ENCODE results near the gene BCL11B. TPM values are rescaled to one million over a fixed set of nuclear protein-coding genes. Genes with fewer than 3 reads are reported as not detected.
"Not testable (repeated sequence)": the region's sequence is repeated elsewhere in the genome, so short reads cannot be mapped to it uniquely, and the experiment has no call there.

Gene BCL11B
- total RNA-seq, 4 donors from 2014 or later: under 0.01 to 1.1 (median 0.39) TPM

DNA sequence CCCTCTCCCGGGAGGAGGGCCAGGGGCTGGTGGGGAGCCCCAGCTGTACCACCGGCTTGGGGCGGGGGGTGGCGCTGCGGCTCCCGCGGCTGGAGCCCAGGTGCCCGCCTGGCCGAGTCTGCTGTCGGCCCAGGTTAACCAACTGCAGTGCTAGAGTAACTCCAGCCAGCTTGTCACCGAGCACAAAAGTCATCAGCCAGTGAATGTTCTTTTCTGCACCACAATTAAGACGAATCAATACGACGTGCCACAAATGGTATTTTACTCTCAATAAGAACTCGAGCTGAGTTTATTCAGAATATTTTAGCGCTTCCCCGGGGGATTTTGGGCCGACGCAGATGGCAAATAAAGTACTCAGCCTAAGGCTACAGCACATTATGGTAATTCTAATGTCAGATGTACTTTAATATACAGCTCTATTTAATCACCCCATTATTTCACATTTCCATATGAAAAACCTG, 83.2 kb downstream of the BCL11B start:
- no peaks in the 10 kb centered on the region for H3K36me3 ChIP-seq
- TF ChIP-seq EP300 (IDR thresholded peaks at IDR 0.05): no peak
- no peak for TF ChIP-seq POLR2AphosphoS5 (IDR thresholded peaks at IDR 0.05)
- TF ChIP-seq, protein P1, sequence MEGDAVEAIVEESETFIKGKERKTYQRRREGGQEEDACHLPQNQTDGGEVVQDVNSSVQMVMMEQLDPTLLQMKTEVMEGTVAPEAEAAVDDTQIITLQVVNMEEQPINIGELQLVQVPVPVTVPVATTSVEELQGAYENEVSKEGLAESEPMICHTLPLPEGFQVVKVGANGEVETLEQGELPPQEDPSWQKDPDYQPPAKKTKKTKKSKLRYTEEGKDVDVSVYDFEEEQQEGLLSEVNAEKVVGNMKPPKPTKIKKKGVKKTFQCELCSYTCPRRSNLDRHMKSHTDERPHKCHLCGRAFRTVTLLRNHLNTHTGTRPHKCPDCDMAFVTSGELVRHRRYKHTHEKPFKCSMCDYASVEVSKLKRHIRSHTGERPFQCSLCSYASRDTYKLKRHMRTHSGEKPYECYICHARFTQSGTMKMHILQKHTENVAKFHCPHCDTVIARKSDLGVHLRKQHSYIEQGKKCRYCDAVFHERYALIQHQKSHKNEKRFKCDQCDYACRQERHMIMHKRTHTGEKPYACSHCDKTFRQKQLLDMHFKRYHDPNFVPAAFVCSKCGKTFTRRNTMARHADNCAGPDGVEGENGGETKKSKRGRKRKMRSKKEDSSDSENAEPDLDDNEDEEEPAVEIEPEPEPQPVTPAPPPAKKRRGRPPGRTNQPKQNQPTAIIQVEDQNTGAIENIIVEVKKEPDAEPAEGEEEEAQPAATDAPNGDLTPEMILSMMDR (IDR thresholded peaks at IDR 0.05): no peak
- TF ChIP-seq POLR2A (IDR thresholded peaks at IDR 0.05): no peak
- H3K9me3 ChIP-seq: no peaks in the 10 kb centered on the region
- 64 to 87% methylated on average over 7 to 9 of the region's 19 CpGs for WGBS, 2 donors (ENCODE audit: low coverage in 1 of 2)
- H3K4me3 ChIP-seq: no peak overlapping the region
- H3K27me3 ChIP-seq: no peaks in the 10 kb centered on the region
- H3K27ac ChIP-seq: no peak overlapping the region
- peaks cover 0 to 25% (median 16%) of the 10 kb centered on the region in 3 donors for H3K4me1 ChIP-seq
- no peak for ATAC-seq

DNA sequence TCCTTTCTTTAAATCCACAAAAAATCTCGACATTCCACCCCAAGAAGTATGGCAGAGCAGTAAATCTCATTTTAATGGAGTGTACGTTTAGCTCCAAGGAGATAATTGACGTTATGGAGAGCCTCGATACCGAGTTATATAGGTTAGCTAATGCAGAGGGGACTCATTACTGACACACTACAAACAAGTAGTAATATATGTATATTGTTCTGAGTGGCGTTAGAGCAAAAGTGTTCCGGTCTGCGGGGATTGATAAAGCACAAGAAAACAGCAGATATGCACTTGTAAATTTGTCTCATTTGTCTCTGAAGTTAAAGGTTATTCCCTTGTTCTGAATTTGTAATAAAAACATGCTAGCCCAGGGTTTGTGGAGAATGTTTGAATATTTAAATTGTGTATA, 84.1 kb downstream of the BCL11B start:
- Histone ChIP-seq H3K9me3 (no peaks in the 10 kb centered on the region), H3K4me3 (no peak overlapping the region), H3K27me3 (no peaks in the 10 kb centered on the region), H3K4me1 (peaks cover 0 to 24% (median 16%) of the 10 kb centered on the region in 3 donors), H3K36me3 (no peaks in the 10 kb centered on the region), H3K27ac (no peak overlapping the region)
- no peak for ATAC-seq
- TF ChIP-seq, protein P1 (IDR thresholded peaks at IDR 0.05): no peak
- TF ChIP-seq POLR2AphosphoS5 (IDR thresholded peaks at IDR 0.05): no peak
- 85% methylated on average over 7 to 8 of the region's 8 CpGs for WGBS, 2 donors (ENCODE audit: low coverage in 1 of 2)

DNA sequence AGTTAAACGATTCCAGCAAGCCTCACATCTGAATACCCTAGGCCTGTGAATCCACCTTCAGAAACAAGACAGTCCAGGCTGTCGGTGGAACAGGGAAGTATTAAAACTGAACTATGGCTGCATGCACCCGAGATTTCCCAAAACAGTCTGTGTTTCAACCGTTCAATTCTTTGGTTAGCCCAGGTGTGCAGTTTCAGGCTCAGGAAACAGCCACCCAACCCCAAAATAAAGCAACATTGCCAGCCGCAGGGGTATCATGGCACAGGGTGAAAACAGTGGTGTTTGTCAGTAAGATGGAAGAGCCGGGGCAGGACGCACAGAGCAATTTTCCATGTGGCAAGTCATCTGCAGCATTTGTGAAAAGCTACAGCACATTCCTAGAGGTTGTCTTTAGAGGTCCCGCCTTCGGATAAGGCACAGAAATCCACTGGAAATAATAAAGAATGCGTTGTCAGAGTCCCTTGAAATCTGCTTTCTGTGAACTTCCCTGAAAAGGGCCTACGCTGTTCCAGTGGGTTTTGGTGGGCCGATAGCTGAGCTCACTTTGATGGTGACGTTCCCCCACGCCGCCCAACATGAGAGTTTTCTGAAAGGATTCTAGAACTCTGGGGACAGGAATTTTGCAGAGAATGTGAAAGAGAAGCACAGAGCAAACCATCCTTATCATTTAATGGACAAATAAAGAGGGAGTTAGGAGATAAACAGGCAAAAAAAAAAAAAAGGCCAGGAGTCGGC, 84.9 kb downstream of the BCL11B start:
- no peak for TF ChIP-seq POLR2A (IDR thresholded peaks at IDR 0.05)
- TF ChIP-seq EP300 (IDR thresholded peaks at IDR 0.05): no peak
- no peak for TF ChIP-seq POLR2AphosphoS5 (IDR thresholded peaks at IDR 0.05)
- TF ChIP-seq, protein P1 (IDR thresholded peaks at IDR 0.05): no peak
- no peak for ATAC-seq
- 87 to 93% methylated on average over 5 to 16 of the region's 16 CpGs for WGBS, 2 donors (ENCODE audit: low coverage in 1 of 2)
- no peaks in the 10 kb centered on the region for H3K36me3 ChIP-seq
- H3K4me3 ChIP-seq: no peak overlapping the region
- no peaks in the 10 kb centered on the region for H3K9me3 ChIP-seq
- H3K27ac ChIP-seq: no peak overlapping the region
- H3K4me1 ChIP-seq: peaks cover 0 to 16% (median 10%) of the 10 kb centered on the region in 3 donors
- H3K27me3 ChIP-seq: no peaks in the 10 kb centered on the region

DNA sequence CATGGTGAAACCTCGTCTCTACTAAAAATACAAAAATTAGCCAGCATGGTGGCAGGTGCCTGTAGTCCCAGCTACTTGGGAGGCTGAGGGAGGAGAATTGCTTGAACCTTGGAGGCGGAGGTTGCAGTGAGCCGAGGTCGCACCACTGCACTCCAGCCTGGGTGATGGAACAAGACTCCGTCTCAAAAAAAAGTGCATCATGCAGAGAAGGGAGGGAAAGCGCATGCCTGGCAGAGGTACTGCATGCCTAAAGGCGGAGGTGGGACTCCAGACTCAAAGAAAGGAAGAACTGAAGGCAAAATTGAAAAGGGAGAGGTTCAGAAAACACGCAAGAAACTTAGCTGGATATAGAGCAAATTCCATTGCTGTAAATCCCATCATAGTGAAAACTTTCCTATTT, 85.7 kb downstream of the BCL11B start:
- WGBS, 2 donors (ENCODE audit: low coverage in 1 of 2): 96 to 100% methylated on average over 4 of the region's 8 CpGs

DNA sequence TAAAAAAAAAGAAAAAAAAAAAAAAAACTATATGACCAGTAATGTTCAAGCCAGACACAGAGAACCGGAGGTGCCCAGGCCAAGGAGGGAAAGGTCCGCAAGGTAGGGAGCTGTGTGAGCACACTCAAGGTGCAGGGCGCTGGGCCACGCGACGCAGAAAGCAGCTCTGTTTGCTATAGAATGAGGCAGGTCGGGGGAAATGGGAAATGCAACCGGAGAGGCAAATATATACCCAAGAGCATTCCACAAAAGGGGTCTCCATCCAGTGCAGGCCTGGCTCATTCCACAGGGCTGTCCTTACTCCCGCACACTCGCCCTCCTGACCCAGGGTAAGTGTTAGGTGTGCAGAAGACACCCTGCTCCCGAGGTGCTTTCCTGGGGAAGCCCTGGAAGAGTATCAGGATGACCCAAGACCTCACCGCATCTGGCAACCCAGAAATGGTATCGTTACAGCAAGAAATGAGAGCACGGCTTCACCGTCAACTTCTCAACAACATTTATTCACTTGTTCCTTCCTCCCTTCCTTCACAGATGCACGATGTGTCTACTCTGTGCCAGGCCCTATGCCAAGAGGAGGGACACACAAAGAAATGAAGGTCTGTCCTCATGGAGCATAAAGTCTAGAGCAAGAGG, 86.4 kb downstream of the BCL11B start:
- H3K4me1 ChIP-seq: peaks cover 0 to under 1% (median 0%) of the 10 kb centered on the region in 3 donors
- no peaks in the 10 kb centered on the region for H3K36me3 ChIP-seq
- no peak overlapping the region for H3K27ac ChIP-seq
- no peak for ATAC-seq
- 92 to 96% methylated on average over 7 to 16 of the region's 16 CpGs for WGBS, 2 donors (ENCODE audit: low coverage in 1 of 2)
- H3K9me3 ChIP-seq: no peaks in the 10 kb centered on the region
- no peaks in the 10 kb centered on the region for H3K27me3 ChIP-seq
- TF ChIP-seq POLR2AphosphoS5 (IDR thresholded peaks at IDR 0.05): no peak
- TF ChIP-seq EP300 (IDR thresholded peaks at IDR 0.05): no peak
- no peak for TF ChIP-seq POLR2A (IDR thresholded peaks at IDR 0.05)
- TF ChIP-seq, protein P1 (IDR thresholded peaks at IDR 0.05): no peak
- H3K4me3 ChIP-seq: no peak overlapping the region

More for the DNA sequence above, 85.7 kb downstream of the BCL11B start:
- not testable (repeated sequence) for H3K4me1 ChIP-seq, H3K36me3 ChIP-seq, H3K27ac ChIP-seq, H3K27me3 ChIP-seq, ATAC-seq, H3K9me3 ChIP-seq, H3K4me3 ChIP-seq

All from gastroesophageal sphincter (tissue), 4 donors.